ENCODE results near the gene UPB1.

UPB1 gene

DNA sequence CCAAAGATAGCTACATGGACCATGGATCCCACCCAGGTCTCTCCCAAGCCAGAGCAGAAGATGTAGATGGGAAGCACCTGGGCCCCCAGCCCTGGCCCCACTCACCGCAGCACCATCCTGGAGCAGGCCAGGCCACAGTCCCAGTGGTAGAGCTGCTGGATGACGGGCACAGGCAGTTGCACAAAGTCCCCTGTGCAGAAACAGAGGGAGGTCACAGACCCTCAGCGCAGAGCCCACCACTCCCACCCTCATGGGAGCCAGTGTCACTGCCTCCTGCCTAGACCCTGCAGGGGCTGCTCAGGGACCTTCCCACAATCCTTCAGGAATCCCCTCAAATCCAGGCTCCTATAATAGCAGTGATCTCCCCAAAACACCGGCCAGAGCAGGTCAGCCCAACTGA, 53.7 kb downstream of the UPB1 start:
- no peak overlapping the region for H3K27ac ChIP-seq
- TF ChIP-seq, protein P1, sequence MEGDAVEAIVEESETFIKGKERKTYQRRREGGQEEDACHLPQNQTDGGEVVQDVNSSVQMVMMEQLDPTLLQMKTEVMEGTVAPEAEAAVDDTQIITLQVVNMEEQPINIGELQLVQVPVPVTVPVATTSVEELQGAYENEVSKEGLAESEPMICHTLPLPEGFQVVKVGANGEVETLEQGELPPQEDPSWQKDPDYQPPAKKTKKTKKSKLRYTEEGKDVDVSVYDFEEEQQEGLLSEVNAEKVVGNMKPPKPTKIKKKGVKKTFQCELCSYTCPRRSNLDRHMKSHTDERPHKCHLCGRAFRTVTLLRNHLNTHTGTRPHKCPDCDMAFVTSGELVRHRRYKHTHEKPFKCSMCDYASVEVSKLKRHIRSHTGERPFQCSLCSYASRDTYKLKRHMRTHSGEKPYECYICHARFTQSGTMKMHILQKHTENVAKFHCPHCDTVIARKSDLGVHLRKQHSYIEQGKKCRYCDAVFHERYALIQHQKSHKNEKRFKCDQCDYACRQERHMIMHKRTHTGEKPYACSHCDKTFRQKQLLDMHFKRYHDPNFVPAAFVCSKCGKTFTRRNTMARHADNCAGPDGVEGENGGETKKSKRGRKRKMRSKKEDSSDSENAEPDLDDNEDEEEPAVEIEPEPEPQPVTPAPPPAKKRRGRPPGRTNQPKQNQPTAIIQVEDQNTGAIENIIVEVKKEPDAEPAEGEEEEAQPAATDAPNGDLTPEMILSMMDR (conservative IDR thresholded peaks at IDR 0.05) = no peak

GRCh38 chr22:24550028-24550901, 55.1 kb downstream of the UPB1 start:
- H3K27ac ChIP-seq = no peak overlapping the region
- TF ChIP-seq, protein P1 (conservative IDR thresholded peaks at IDR 0.05) = no peak

DNA sequence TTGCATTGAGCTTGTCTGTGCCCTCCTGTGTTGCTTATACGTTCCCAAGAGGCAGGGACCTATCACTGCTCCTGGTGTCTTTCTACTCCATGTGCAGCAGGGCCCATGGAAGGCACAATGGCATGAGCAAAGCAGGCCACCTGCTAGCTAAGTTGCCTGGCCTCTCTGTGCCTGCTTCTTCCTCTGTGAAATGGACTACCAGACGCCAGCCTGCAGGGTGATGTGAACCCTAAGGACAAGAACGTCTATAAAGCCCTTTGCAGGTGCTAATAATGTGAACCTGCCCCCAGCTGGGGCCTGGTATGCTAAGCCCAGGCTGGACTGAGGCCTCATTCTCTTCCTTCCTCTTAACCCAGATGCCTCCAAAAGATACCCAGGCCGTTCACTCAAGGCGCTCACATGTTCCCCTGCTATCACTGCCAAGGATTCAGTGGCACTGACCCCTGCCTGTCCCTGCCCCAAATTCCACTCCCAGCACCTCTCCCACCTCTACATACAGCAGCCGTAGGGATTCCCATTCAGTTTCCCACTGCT, 55.8 kb downstream of the UPB1 start:
- TF ChIP-seq, protein P1 (conservative IDR thresholded peaks at IDR 0.05) = no peak
- H3K27ac ChIP-seq = no peak overlapping the region

GRCh38 chr22:24552503-24553286, 57.6 kb downstream of the UPB1 start:
- peak overlapping the region; percentile 95 for H3K27ac ChIP-seq

GRCh38 chr22:24553597-24554312, 58.6 kb downstream of the UPB1 start:
- peak overlapping the region; percentile 95 for H3K27ac ChIP-seq
- TF ChIP-seq, protein P1 (conservative IDR thresholded peaks at IDR 0.05) = no peak

GRCh38 chr22:24554313-24555164, 59.4 kb downstream of the UPB1 start, which contains the start of gene GUCD1:
TSS of gene GUCD1 (minus strand) at chr22:24555138. CDS start at chr22:24554991, 147 bp downstream.
- TF ChIP-seq, protein P1 (conservative IDR thresholded peaks at IDR 0.05) = no peak

More at GRCh38 chr22:24554313-24555164, 59.4 kb downstream of the UPB1 start, which contains the start of gene GUCD1:
- H3K27ac ChIP-seq = peak within 1 kb of the TSS; percentile 95
